ENCODE measurements around the gene MISP.
A peak's percentile ranks its signal among the peaks of the same experiment; 100 is the strongest.

The MISP gene

GRCh38 chr19:704447-704741 lies 46.5 kb upstream of the MISP start:
- no peak for ATAC-seq

DNA sequence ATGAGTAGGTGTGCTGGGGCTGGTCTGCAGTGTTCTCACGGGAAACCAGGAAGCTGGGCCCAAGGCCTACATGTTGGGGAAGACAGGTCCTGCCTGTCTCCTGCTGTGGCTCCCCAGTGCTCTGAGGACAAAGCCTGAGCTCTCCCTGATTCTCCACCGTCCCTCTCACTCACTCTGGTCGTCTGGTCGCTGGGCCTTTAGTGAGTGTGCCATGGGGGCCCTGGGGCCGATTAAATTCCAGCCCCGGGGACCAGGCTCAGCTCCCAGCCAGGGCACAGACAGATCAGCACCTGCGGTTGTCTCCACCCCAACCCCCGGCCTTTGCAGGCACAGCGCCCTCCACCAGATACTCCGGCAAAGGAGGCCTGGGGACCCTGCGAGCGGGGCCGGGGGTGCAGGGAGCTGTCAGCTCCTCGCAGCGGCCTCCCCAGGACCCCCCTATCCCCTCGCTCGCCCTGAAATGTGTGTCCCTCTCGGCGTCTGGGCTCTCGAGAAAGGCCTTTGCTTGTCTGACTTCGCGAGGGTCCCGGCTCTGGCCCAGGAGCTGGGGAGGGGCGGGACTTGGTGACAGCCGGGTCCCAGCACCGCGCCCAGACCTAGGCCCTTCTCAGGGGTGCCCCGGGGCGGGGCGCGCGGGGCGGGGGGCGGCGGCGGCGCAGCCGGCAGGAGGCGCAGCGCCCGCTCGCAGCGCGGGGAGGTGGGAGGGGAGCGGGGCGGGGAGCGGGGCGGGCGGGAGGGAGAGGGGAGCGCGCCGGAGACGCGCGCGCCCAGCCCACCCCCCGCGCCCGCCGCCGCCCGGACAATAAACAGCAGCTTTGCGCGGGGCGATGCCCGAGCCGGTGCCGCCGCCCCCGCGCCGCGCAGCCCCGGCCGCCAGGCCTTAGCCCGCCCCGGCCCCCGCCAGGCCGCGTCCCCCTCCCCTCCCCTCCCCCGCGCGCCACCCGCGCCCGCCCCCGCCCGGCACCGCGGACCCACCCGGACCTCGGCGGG lies 42.5 kb upstream of the MISP start, which contains the start of gene PALM:
Gene PALM (plus strand): TSS at position 782 of the 990 bp plus-strand sequence. CDS start 212 bp downstream, outside the sequence.
- ATAC-seq = peak; percentile 42; the same call in 2 of the 3 replicates
- TF ChIP-seq ARNTL (CRISPR knock-in tag; IDR thresholded peaks at IDR 0.05; ENCODE audit: borderline replicate concordance, low read depth) (no peak), ZNF565 (CRISPR knock-in tag; conservative IDR thresholded peaks at IDR 0.05; ENCODE audit: low read depth) (no peak), SNAI2 (CRISPR knock-in tag; IDR thresholded peaks at IDR 0.05) (no peak), ZFP3 (CRISPR knock-in tag; IDR thresholded peaks at IDR 0.05) (no peak), ESRRG (CRISPR knock-in tag; IDR thresholded peaks at IDR 0.05) (no peak), ISL1 (CRISPR knock-in tag; IDR thresholded peaks at IDR 0.05) (no peak), GLIS3 (CRISPR knock-in tag; IDR thresholded peaks at IDR 0.05) (no peak), BACH2 (CRISPR knock-in tag; IDR thresholded peaks at IDR 0.05; ENCODE audit: borderline replicate concordance) (no peak), TCF4 (CRISPR knock-in tag; IDR thresholded peaks at IDR 0.05; ENCODE audit: borderline replicate concordance) (no peak), ZNF70 (CRISPR knock-in tag; IDR thresholded peaks at IDR 0.05) (no peak), CSDC2 (CRISPR knock-in tag; IDR thresholded peaks at IDR 0.05) (no peak), PATZ1 (CRISPR knock-in tag; IDR thresholded peaks at IDR 0.05; ENCODE audit: borderline replicate concordance) (no peak), ZNF8 (CRISPR knock-in tag; IDR thresholded peaks at IDR 0.05) (no peak), TOX (CRISPR knock-in tag; IDR thresholded peaks at IDR 0.05; ENCODE audit: borderline replicate concordance) (no peak), ZFP30 (CRISPR knock-in tag; IDR thresholded peaks at IDR 0.05) (no peak)

More at GRCh38 chr19:704447-704741, 46.5 kb upstream of the MISP start:
- TF ChIP-seq CREB5 (CRISPR knock-in tag; IDR thresholded peaks at IDR 0.05; ENCODE audit: low read depth) (no peak), TCF4 (CRISPR knock-in tag; IDR thresholded peaks at IDR 0.05; ENCODE audit: borderline replicate concordance) (no peak), ZFP30 (CRISPR knock-in tag; IDR thresholded peaks at IDR 0.05) (no peak), ESRRG (CRISPR knock-in tag; IDR thresholded peaks at IDR 0.05) (no peak), ZNF70 (CRISPR knock-in tag; IDR thresholded peaks at IDR 0.05) (no peak), ARNTL (CRISPR knock-in tag; IDR thresholded peaks at IDR 0.05; ENCODE audit: borderline replicate concordance, low read depth) (no peak), BACH2 (CRISPR knock-in tag; IDR thresholded peaks at IDR 0.05; ENCODE audit: borderline replicate concordance) (no peak), TOX (CRISPR knock-in tag; IDR thresholded peaks at IDR 0.05; ENCODE audit: borderline replicate concordance) (no peak), CSDC2 (CRISPR knock-in tag; IDR thresholded peaks at IDR 0.05) (no peak), GLIS3 (CRISPR knock-in tag; IDR thresholded peaks at IDR 0.05) (no peak), ISL1 (CRISPR knock-in tag; IDR thresholded peaks at IDR 0.05) (no peak), PATZ1 (CRISPR knock-in tag; IDR thresholded peaks at IDR 0.05; ENCODE audit: borderline replicate concordance) (no peak), PPARA (CRISPR knock-in tag; IDR thresholded peaks at IDR 0.05; ENCODE audit: borderline replicate concordance) (no peak), SNAI2 (CRISPR knock-in tag; IDR thresholded peaks at IDR 0.05) (no peak), ZFP3 (CRISPR knock-in tag; IDR thresholded peaks at IDR 0.05) (no peak), RARB (CRISPR knock-in tag; IDR thresholded peaks at IDR 0.05) (no peak), OSR1 (CRISPR knock-in tag; IDR thresholded peaks at IDR 0.05) (no peak), ZNF8 (CRISPR knock-in tag; IDR thresholded peaks at IDR 0.05) (no peak), ZC3H10 (CRISPR knock-in tag; IDR thresholded peaks at IDR 0.05) (no peak)
- TF ChIP-seq, protein P1, sequence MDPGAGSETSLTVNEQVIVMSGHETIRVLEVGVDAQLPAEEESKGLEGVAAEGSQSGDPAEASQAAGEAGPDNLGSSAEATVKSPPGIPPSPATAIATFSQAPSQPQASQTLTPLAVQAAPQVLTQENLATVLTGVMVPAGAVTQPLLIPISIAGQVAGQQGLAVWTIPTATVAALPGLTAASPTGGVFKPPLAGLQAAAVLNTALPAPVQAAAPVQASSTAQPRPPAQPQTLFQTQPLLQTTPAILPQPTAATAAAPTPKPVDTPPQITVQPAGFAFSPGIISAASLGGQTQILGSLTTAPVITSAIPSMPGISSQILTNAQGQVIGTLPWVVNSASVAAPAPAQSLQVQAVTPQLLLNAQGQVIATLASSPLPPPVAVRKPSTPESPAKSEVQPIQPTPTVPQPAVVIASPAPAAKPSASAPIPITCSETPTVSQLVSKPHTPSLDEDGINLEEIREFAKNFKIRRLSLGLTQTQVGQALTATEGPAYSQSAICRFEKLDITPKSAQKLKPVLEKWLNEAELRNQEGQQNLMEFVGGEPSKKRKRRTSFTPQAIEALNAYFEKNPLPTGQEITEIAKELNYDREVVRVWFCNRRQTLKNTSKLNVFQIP (CRISPR knock-in tag; IDR thresholded peaks at IDR 0.05; ENCODE audit: borderline replicate concordance, low read depth) = no peak
